NCI-H510A (cell line): ENCODE data around the gene PIEZO1.

Experiments
- DNase-seq: peaks from one replicate; lab custom pipeline; 2025; lab: John Stamatoyannopoulos, UW

The PIEZO1 gene

GRCh38 chr16:88716601-88717001 is 68.4 kb downstream of the PIEZO1 start:
- no peak for DNase-seq

GRCh38 chr16:88716201-88716600 is 68.8 kb downstream of the PIEZO1 start:
- DNase-seq = no peak

GRCh38 chr16:88715312-88716190 is 69.5 kb downstream of the PIEZO1 start:
- DNase-seq = no peak

- no peak for DNase-seq
These were observed 70.4 kb downstream of the PIEZO1 start for GRCh38 chr16:88714420-88715302.

GRCh38 chr16:88713568-88714419 is 71.2 kb downstream of the PIEZO1 start:
- no peak for DNase-seq

GRCh38 chr16:88713054-88713453 is 72.0 kb downstream of the PIEZO1 start:
- no peak for DNase-seq

- no peak for DNase-seq
These were observed 72.5 kb downstream of the PIEZO1 start for GRCh38 chr16:88712362-88712979.

GRCh38 chr16:88711750-88712340 is 73.2 kb downstream of the PIEZO1 start:
- DNase-seq = no peak

GRCh38 chr16:88710556-88710955 is 74.5 kb downstream of the PIEZO1 start:
- DNase-seq = no peak

GRCh38 chr16:88706965-88707826 is 77.8 kb downstream of the PIEZO1 start:
- no peak for DNase-seq

- DNase-seq = no peak
These were observed 78.6 kb downstream of the PIEZO1 start, which contains the start of the genes CTU2 and RNF166 for GRCh38 chr16:88706229-88706964. Gene CTU2, plus strand, starts transcription at chr16:88706503. Its CDS starts 28 bp downstream, at chr16:88706531. Gene RNF166, minus strand, starts transcription at chr16:88706408. Its CDS starts 83 bp downstream, at chr16:88706325.

- no peak for DNase-seq
These were observed 79.2 kb downstream of the PIEZO1 start for GRCh38 chr16:88705801-88706228.

GRCh38 chr16:88705076-88705684 is 79.8 kb downstream of the PIEZO1 start:
- no peak for DNase-seq

GRCh38 chr16:88703486-88704309 is 81.3 kb downstream of the PIEZO1 start:
- no peak for DNase-seq

GRCh38 chr16:88702371-88703210 is 82.4 kb downstream of the PIEZO1 start:
- no peak for DNase-seq

GRCh38 chr16:88701581-88702370 is 83.2 kb downstream of the PIEZO1 start:
- DNase-seq = no peak
